GM12878 (cell line): ENCODE results near the gene ANKRD44. TPM values are rescaled to one million over a fixed set of nuclear protein-coding genes. Genes with fewer than 3 reads are reported as not detected.

Source experiments
- ATAC-seq: fragments of 200-7000 bp; cut with Tn5 transposase; 3 replicates; pipeline ENCODE4 v1.9.1; 2020; ENCODE audit warnings: mild to moderate bottlenecking, moderate library complexity
- BruUV-seq: library from RNA; stranded (reverse); fragments of 400-500 nt; replicated peaks from 2 replicates; lab custom pipeline; 2021; lab: Mats Ljungman, UMichigan
- CTCF ChIA-PET: fragments of 300-600 bp; sonication (Branson Sonifier 250); formaldehyde crosslinking; extraction: SDS; loops from one replicate; lab custom pipeline; 2021; ENCODE audit warnings: inconsistent platforms; lab: Yijun Ruan, JAX
- POLR2A ChIA-PET: fragments of 350-600 bp; formaldehyde crosslinking; extraction: SDS; loops from one replicate; lab custom pipeline; 2021; ENCODE audit warnings: inconsistent platforms; lab: Charles Lee
- RAD21 ChIA-PET: fragments of 300-600 bp; sonication (Branson Sonifier 250); formaldehyde crosslinking; loops from one replicate; lab custom pipeline; 2023; ENCODE audit warnings: antibody characterized with exemption; ENCODE audit not compliant: unreplicated experiment; lab: Charles Lee
- SMC1A ChIA-PET: fragments of 300-600 bp; sonication (Branson Sonifier 250); formaldehyde crosslinking; loops from one replicate; lab custom pipeline; 2023; ENCODE audit not compliant: unreplicated experiment, uncharacterized antibody; lab: Charles Lee
- DNase-seq: peaks from one replicate; pipeline ENCODE4 v3.0.0-alpha.2; 2011; ENCODE audit warnings: low read depth, low spot score
- FAIRE-seq: peaks from 3 replicates; lab custom pipeline; 2011; peaks lifted over from hg19 to GRCh38; lab: Jason Lieb, UNC
- H2AFZ ChIP-seq: 2 replicates; pipeline ENCODE4 v1.6.0; 2011; ENCODE audit warnings: low read depth, low read length, control low read depth; ENCODE audit not compliant: control insufficient read depth
- H3K27ac ChIP-seq: 2 replicates; pipeline ENCODE4 v1.5.1; 2011; ENCODE audit warnings: control low read depth; ENCODE audit not compliant: control insufficient read depth, insufficient read depth
- H3K27me3 ChIP-seq, 2 experiments: replicated peaks in 1 of 2; 2 replicates each; pipeline versions ENCODE4 v1.6.0 to v1.6.1; 2011; ENCODE audit warnings: low read length in 1 of 2; ENCODE audit not compliant: control insufficient read depth in 2 of 2, insufficient read depth in 2 of 2
- H3K36me3 ChIP-seq, 2 experiments: 2 replicates each; pipeline ENCODE4 v1.5.1; 2011; ENCODE audit warnings: low read length in 1 of 2; ENCODE audit not compliant: control insufficient read depth in 2 of 2, insufficient read depth in 2 of 2
- H3K4me1 ChIP-seq: 2 replicates; pipeline ENCODE4 v1.6.1; 2011; ENCODE audit warnings: mild to moderate bottlenecking, low read length, moderate library complexity, mixed read lengths; ENCODE audit not compliant: control insufficient read depth, insufficient read depth
- H3K4me2 ChIP-seq: 2 replicates; pipeline ENCODE4 v1.6.0; 2011; ENCODE audit warnings: control low read depth; ENCODE audit not compliant: control insufficient read depth, insufficient read depth
- H3K4me3 ChIP-seq: fragments of 200-600 bp; sonication (generic); 2 replicates; pipeline ENCODE4 v1.5.1; 2016
- H3K79me2 ChIP-seq: 2 replicates; pipeline ENCODE4 v1.6.0; 2011; ENCODE audit warnings: low read length; ENCODE audit not compliant: control insufficient read depth, insufficient read depth
- H3K9ac ChIP-seq: 2 replicates; pipeline ENCODE4 v1.8.0; 2011; ENCODE audit warnings: low read length, control low read depth, mixed read lengths; ENCODE audit not compliant: control insufficient read depth, insufficient read depth
- H3K9me3 ChIP-seq: replicated peaks from 3 replicates; pipeline ENCODE4 v1.5.1; 2011; ENCODE audit warnings: mild to moderate bottlenecking, low read length; ENCODE audit not compliant: control insufficient read depth, insufficient read depth
- H4K20me1 ChIP-seq: 2 replicates; pipeline ENCODE4 v1.6.0; 2011; ENCODE audit not compliant: control insufficient read depth, insufficient read depth
- CEBPB ChIP-seq, 2 experiments: fragments of 150-350 bp in 1 of 2; IDR thresholded peaks; 2 replicates each; pipeline ENCODE4 v1.6.1; 2012 to 2014; ENCODE audit warnings: low read depth in 2 of 2, low read length in 2 of 2, borderline replicate concordance in 1 of 2, inconsistent platforms in 1 of 2
- CHD2 ChIP-seq: IDR thresholded peaks from 2 replicates; pipeline ENCODE4 v1.6.1; 2011; ENCODE audit warnings: low read depth, low read length, improper control_type of control experiment, borderline replicate concordance
- CTCF ChIP-seq, 3 experiments: IDR thresholded peaks in 2 of 3; conservative IDR thresholded peaks in 1 of 3; 2 replicates each; pipeline ENCODE4 v1.5.1; 2011; ENCODE audit warnings: low read depth in 3 of 3, low read length in 3 of 3, mild to moderate bottlenecking in 3 of 3, control low read depth in 2 of 3, moderate library complexity in 2 of 3, inconsistent platforms in 1 of 3, mixed read lengths in 1 of 3; ENCODE audit not compliant: control insufficient read depth in 2 of 3, insufficient read depth in 1 of 3; ENCODE audit errors: extremely low read depth in 1 of 3
- IKZF2 ChIP-seq, 2 experiments: fragments of 450-650 bp; IDR thresholded peaks; 2 replicates each; pipeline ENCODE4 v1.6.1; 2017; ENCODE audit warnings: mild to moderate bottlenecking in 2 of 2, moderate library complexity in 2 of 2
- PKNOX1 ChIP-seq: fragments of 450-650 bp; IDR thresholded peaks from 2 replicates; pipeline ENCODE4 v1.6.1; 2016; ENCODE audit warnings: mild to moderate bottlenecking
- RAD21 ChIP-seq: IDR thresholded peaks from 2 replicates; pipeline ENCODE4 v1.6.1; 2011; ENCODE audit warnings: mild to moderate bottlenecking, low read depth, low read length, moderate library complexity; ENCODE audit not compliant: insufficient read depth
- RUNX3 ChIP-seq: IDR thresholded peaks from 2 replicates; pipeline ENCODE4 v1.6.1; 2012; ENCODE audit warnings: low read length, inconsistent platforms
- SMC3 ChIP-seq: IDR thresholded peaks from 2 replicates; pipeline ENCODE4 v1.6.1; 2011; ENCODE audit warnings: low read length, improper control_type of control experiment, borderline replicate concordance
- WGBS: methylation state at CpG from one replicate; pipeline ENCODE4 v1.1.6; 2016; ENCODE audit warnings: low lambda C conversion rate; ENCODE audit not compliant: insufficient replicate concordance, insufficient coverage; ENCODE audit errors: missing lambda C conversion rate; 5-methylcytosine and 5-hydroxymethylcytosine counted together
- in situ Hi-C: fragments of 300-500 bp; cut with MboI; formaldehyde crosslinking; loops from 9 replicates; pipeline ENCODE4 v1.14.3; 2018; ENCODE audit warnings: mixed read lengths
- intact Hi-C: fragments of 100-400 bp; cut with micrococcal nuclease; formaldehyde crosslinking; loops from one replicate; pipeline ENCODE4 v1.14.2; 2022; ENCODE audit not compliant: unreplicated experiment
- polyA plus RNA-seq, 11 experiments: library from polyadenylated mRNA; depleted of rRNA in 4 of 11; unstranded in 6 of 11; stranded (reverse) in 5 of 11; fragments of >200 nt; fragmentation: Nextera tagmentation in 4 of 11; fragmentation: Illumina TruSeq in 1 of 11; extraction: Ambion mirVana in 4 of 11; extraction: Trizol in 1 of 11; gene quantifications; 1 replicate in 1 of 11; 2 replicates in 10 of 11; pipeline versions ENCODE4 v1.2.1 to v1.2.3, GENCODE V29; 2011 to 2016; ENCODE audit warnings: inconsistent platforms in 2 of 11, missing spikeins in 2 of 11, low read depth in 1 of 11
- total RNA-seq, 4 experiments: library from RNA; depleted of rRNA in 3 of 4; stranded (reverse); fragments of >200 nt in 3 of 4; fragmentation: Illumina TruSeq in 1 of 4; extraction: Trizol in 1 of 4; gene quantifications; 2 replicates each; pipeline versions ENCODE4 v1.2.1 to v1.2.3, GENCODE V29; 2013 to 2021

Gene ANKRD44
- total and polyA plus RNA-seq, 10 of the 15 experiments (the other 5 are each of a cell fraction or from before 2014, with no cell fraction given), result 19.1 to 99.1 (median 59.6) TPM

GRCh38 chr2:197011801-197012641 lies 298.6 kb downstream of the ANKRD44 start:
- Histone ChIP-seq H3K4me3 (no peak overlapping the region), H3K79me2 (no peaks in the 10 kb centered on the region), H3K27ac (no peak overlapping the region), H4K20me1 (no peaks in the 10 kb centered on the region), H2AFZ (no peak overlapping the region), H3K9me3 (no peaks in the 10 kb centered on the region), H3K9ac (no peak overlapping the region), H3K4me2 (no peak overlapping the region), H3K27me3 (no peaks in the 10 kb centered on the region), H3K36me3 (peaks cover 0 to 3% of the 10 kb centered on the region in 2 experiments; a peak in 2 of 4 replicates), H3K4me1 (no peaks in the 10 kb centered on the region)
- in situ Hi-C loops (no loop called here), intact Hi-C loops (loop anchor here (2.0 to 5.0 kb wide), 2 partner anchors 155 to 367 kb away; no protein-coding TSS in a partner anchor)
- POLR2A ChIA-PET, result no interaction called here
- RAD21 ChIA-PET, result interaction anchor here (0.5 to 2.4 kb wide), 5 partner anchors 102 to 397 kb away, joined by 3 to 7 read pairs (median 3); no protein-coding TSS in a partner anchor
- WGBS, result 59% methylated on average over 5 of the region's 5 CpGs
- CTCF ChIA-PET, result interaction anchor here (0.7 to 2.7 kb wide), 23 partner anchors 8 to 384 kb away, joined by 3 to 13 read pairs (median 4); no protein-coding TSS in a partner anchor
- SMC1A ChIA-PET, result interaction anchor here (0.7 to 1.9 kb wide), 7 partner anchors 16 to 768 kb away, joined by 3 to 9 read pairs (median 4); no protein-coding TSS in a partner anchor
- BruUV-seq, result no TSS peak
- ATAC-seq, result peak; percentile 87
- TF ChIP-seq CTCF (IDR thresholded peaks at IDR 0.05 in 2 of 3, conservative IDR thresholded peaks at IDR 0.05 in 1 of 3; ENCODE audit: control insufficient read depth in 2 of 3, extremely low read depth in 1 of 3, insufficient read depth in 1 of 3, low read depth in 3 of 3, low read length in 3 of 3), result peak; percentile 64 to 75 (median 75)
- peak; percentile 73 for TF ChIP-seq RAD21
- peak; percentile 78 for TF ChIP-seq RUNX3
- TF ChIP-seq IKZF2 (IDR thresholded peaks at IDR 0.05), result no peak
- peak; percentile 64; the same call in 1 of the 2 replicates for TF ChIP-seq PKNOX1
- TF ChIP-seq SMC3, result peak; percentile 56
- TF ChIP-seq CHD2, result no peak
- TF ChIP-seq CEBPB (IDR thresholded peaks at IDR 0.05; ENCODE audit: borderline replicate concordance in 1 of 2, low read depth in 2 of 2, low read length in 2 of 2), result no peak
- FAIRE-seq, result peak; percentile 74
- DNase-seq, result no peak
